Keratinocyte (primary cell): Measurements from ENCODE around the gene ZNF407.

ENCODE experiments used
- EZH2 ChIP-seq: IDR thresholded peaks from one replicate; pipeline ENCODE4 v1.6.1; 2012; ENCODE audit warnings: inconsistent platforms, mild to moderate bottlenecking, low read length, moderate library complexity
- TF ChIP-seq, protein P1 (sequence below), 3 experiments: IDR thresholded peaks in 1 of 3; conservative IDR thresholded peaks in 1 of 3; optimal IDR thresholded peaks in 1 of 3; 2 replicates in 2 of 3; 3 replicates in 1 of 3; pipeline versions ENCODE3 to v1.5.1; 2011; ENCODE audit warnings: low read length in 3 of 3, mild to moderate bottlenecking in 3 of 3, moderate library complexity in 2 of 3, control low read depth in 1 of 3, inconsistent platforms in 1 of 3; ENCODE audit not compliant: insufficient read depth in 2 of 3; ENCODE audit errors: extremely low read depth in 1 of 3

DNA sequence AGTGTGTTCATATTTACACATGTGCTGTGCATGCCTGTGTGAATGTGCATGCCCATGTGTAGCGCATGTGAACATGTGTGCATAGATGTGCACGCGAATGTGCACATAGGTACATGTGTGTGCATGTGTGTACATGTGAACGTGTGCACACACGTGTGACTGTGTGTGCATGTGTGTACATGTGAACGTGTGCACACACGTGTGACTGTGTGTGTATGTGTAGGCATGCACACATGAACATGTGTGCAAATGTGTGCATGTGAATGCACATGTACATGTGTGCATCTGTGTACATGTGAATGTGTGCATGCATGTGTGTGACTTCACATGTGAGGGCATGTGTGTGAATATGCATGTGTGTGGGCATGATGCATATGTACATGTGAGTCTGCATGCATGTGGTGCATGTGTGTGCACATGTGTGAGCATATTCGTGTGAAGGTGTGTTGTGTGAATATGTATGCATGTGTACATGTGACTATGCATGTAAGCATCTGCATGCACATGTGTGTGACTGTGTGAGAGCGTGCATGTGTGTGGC is 488.9 kb downstream of the ZNF407 start:
- TF ChIP-seq, protein P1, sequence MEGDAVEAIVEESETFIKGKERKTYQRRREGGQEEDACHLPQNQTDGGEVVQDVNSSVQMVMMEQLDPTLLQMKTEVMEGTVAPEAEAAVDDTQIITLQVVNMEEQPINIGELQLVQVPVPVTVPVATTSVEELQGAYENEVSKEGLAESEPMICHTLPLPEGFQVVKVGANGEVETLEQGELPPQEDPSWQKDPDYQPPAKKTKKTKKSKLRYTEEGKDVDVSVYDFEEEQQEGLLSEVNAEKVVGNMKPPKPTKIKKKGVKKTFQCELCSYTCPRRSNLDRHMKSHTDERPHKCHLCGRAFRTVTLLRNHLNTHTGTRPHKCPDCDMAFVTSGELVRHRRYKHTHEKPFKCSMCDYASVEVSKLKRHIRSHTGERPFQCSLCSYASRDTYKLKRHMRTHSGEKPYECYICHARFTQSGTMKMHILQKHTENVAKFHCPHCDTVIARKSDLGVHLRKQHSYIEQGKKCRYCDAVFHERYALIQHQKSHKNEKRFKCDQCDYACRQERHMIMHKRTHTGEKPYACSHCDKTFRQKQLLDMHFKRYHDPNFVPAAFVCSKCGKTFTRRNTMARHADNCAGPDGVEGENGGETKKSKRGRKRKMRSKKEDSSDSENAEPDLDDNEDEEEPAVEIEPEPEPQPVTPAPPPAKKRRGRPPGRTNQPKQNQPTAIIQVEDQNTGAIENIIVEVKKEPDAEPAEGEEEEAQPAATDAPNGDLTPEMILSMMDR (optimal IDR thresholded peaks at IDR 0.05 in 1 of 3, IDR thresholded peaks at IDR 0.05 in 1 of 3, conservative IDR thresholded peaks at IDR 0.05 in 1 of 3; ENCODE audit: extremely low read depth in 1 of 3, insufficient read depth in 2 of 3, low read length in 3 of 3), result no peak
- no peak for TF ChIP-seq EZH2
